Activated T-helper 1 cell treated with Interleukin-2 at 50 U/mL for 16 hours (primary cell): ENCODE measurements around the gene CELA2B.
"Not testable (repeated sequence)": the region's sequence is repeated elsewhere in the genome, so short reads cannot be mapped to it uniquely, and the experiment has no call there.

Experiments used
- DNase-seq: peaks from one replicate; pipeline ENCODE4 v3.0.0-alpha.2; 2020; ENCODE audit warnings: low read depth

Gene CELA2B

DNA sequence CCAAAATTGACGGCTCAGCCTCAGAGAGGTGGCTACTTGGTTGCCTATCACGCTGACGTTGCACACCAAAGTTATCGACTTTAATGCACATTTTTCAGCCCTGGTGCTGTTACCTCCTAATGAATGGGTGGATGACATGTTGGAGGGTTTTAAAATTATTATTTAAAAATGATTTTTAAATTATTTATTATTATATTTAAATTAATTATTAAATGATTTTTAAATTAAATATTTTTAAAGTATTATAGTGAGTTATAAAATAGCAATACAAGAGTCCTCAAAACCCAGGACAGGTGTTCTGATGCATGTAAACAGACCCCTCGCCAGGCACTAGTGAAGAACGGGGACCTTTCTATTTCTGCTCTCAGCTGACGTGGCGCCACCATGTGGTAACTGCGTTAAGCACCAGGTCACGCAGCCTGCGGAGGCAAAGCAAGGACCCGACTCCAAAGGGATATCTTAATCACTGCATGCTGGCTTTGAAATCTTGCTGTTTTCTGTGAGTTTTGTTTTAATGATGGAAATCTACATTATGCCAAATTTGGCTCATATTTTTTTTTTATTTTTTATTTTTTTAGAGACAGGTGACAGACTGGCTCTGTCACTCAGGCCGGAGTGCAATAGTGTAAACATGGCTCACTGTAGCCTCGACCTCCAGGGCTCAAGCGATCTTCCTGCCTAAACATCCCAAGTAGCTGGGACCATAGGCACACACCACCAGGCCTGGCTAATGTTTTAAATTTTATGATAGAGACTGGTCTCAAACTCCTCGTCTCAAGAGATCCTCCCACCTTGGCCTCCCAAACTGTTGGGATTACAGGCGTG lies 25.5 kb downstream of the CELA2B start:
- peak; percentile 9 for DNase-seq

DNA sequence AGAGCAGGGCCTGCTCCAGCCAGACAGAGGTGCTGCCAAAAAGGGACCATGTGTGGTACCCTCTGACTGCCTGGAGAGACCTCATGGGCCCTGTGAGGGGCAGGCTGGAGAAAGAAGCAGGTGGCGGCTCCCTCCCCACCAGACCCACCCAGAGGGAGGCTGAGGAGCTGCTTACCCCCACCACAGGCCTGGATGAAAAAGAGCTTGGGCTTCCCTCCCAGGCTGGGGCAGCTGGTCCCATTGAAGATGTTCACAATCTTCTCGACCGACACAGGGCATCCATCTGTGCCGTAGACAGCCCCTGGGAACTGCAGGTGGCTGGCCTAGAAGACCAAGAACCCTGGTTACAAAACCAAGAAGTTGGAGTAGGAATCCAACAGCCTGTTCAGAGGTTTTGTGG lies 28.5 kb downstream of the CELA2B start:
- no peak for DNase-seq

DNA sequence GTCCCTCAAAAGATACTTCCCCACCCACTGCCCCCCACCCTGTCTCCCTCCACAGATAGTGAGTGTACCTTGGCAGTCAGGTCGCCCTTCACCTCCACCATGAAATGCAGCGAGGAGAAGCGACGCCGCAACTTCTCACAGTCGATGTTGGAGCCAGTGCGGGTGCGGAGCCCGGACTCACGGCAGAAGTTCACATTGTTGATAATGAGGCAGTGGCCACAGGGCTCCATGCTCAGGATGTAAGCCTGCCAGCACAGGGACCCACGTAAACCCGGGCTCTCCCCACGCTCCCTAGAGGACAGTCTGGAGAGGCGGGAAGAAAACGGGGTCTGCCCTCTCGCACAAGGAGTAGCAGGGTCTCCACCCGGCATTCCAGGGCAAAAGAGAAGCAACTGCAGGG lies 30.9 kb downstream of the CELA2B start:
- DNase-seq = no peak

DNA sequence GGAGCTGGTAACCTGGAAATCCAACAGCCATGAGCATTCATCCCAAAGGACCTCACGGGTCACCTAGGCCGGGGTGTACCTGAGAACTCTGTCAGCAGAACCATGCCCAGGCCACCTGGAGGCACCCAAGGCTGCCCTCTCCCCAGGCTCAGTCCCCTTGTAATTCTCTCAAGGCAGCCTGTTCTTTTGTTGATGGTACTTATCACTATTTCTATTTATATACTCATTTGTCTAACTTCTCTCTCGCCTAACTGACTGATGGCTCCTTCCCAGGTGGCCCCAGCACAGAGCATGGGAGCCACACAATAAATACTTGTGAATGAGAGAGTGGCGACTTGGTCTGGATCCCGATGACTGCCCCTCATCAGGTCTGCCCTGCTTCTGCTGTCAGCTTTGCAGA lies 31.4 kb downstream of the CELA2B start:
- no peak for DNase-seq

DNA sequence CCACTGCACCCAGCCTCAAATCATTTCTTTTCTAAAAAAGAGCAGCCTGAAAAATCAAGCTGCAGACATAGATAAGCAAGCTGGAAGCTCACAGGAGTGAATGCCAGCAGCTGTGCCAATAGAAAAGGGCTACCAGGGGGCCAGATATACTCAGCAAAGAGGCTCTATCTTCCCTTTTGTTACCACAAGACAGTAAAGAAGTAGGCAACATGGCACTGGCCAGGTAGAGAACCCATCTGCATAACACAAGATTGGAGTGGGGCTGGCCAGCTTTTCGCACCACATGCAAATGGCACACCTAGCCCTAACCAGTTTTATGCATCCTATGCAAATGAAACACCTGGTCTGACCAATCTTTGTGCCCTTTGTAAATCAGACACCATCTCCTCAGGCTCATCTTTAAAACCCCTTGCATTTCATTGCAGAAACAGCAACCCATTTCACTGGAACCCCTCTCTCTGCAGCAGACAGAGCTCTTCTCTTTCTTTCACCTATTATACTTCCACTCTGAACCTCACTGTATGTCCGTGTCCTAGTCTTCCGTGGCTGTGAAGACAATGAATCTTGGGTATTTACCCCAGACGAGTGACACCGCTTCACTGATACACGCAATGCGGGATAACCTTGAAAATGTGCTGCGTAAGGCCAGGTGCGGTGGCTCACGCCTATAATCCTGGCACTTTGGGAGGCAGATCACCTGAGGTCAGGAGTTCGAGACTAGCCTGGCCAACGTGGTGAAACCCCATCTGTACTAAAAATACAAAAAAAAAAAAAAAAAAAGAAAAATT lies 33.0 kb downstream of the CELA2B start:
- DNase-seq = no peak

DNA sequence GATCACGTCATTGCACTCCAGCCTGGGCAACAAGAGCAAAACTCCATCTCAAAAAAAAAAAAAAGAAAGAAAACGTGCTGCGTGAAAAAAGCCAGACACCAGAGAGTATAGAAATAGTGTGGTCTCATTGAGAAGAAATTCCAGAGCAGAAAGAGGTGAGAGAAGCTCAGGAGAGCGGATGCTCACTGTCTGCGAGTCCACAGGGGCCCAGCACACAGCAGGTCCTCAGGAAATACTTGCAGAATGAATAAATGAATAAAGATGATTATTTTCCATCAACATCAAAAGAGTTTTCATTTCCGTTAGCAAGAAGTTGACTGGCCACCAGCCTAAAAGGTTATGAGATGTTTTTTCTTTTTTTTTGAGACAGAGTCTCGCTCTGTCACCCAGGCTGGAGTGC lies 33.7 kb downstream of the CELA2B start:
- DNase-seq = no peak

DNA sequence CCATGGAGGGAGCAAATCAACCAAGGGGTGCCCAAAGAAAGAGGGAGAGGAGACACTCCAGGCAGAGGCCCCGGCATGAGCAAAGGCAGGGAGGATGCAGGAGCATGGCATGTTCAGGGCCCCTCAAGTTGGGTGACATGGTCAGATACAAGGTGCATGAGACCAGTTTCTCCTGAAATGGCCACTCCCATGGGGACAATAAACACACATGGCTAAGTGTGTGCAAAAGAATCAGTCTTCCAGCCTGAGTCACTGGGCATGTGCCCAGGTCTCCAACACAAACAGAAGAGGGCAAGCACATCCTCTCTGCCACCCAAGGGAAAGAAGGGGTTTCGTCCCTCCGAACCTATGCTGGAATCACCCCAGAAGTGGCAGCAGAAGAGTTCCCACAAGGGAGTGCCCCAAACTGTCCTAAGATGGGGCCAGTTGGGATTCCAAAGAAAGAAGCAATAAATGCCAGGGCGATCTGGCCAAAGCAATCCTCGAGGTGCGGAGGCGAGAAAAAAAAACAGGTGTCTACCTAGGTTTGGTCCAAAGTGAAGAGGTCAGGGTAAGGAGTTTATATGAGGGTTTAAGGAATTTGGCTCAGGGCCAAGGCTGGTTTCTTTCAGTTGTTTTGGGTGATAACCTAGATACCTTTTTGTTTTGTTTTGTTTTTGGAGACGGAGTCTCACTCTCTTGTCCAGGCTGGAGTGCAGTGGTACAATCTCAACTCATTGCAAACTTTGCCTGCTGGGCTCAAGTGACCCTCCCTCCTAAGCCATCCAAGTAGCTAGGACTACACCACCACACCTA lies 34.9 kb downstream of the CELA2B start:
- no peak for DNase-seq

DNA sequence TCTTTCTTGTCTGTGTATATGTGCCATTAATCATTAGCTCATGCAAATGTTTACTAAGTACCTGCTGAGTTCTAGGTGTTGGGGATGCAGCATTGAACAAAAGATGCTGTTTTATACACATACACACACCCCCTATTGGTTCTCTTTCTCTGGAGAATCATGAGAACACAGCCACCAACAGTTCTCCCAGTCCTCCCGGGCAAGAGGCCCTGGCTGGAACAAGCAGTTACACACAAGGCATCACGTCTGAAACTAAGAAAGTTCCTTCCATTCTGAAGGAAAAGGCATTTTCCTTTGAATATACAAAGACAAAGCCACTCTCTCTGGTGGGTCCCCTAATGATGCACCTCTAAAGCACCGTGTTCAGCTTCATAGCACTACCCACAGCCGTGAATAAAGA lies 37.3 kb downstream of the CELA2B start:
- DNase-seq = no peak

DNA sequence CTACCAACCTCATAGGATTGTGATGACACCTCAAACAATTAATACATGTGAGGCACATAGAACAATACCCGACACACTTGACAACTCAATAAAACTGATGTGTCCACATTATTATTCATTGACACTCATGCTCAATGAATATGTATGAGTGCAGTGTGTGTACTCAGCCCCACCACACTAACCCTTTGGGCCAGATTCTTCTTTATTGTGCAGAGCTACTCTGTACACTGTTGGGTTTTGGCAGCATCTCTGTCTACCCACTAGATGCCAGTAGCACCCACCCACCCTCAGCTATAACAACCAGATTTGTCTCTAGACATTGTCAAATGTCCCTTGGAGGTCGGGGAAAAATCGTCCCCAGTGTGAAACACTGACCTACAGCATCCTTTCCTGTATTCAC lies 38.0 kb downstream of the CELA2B start:
- DNase-seq = no peak

DNA sequence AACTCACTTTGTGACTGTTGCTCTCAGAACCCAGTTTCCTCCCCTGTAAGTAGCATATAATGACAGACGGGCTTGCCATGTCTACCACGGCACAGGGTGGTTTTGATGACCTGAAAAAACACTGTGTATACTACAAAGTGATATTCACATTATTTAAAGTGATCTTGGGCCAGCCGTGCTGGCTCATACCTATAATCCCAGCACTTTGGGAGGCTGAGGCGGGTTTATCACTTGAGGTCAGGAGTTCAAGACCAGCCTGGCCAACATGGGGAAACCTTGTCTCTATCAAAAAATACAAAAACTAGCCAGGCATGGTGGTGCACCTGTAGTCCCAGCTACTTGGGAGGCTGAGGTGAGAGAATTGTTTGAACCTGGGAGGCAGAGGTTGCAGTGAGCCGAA lies 38.7 kb downstream of the CELA2B start:
- not testable (repeated sequence) for DNase-seq

DNA sequence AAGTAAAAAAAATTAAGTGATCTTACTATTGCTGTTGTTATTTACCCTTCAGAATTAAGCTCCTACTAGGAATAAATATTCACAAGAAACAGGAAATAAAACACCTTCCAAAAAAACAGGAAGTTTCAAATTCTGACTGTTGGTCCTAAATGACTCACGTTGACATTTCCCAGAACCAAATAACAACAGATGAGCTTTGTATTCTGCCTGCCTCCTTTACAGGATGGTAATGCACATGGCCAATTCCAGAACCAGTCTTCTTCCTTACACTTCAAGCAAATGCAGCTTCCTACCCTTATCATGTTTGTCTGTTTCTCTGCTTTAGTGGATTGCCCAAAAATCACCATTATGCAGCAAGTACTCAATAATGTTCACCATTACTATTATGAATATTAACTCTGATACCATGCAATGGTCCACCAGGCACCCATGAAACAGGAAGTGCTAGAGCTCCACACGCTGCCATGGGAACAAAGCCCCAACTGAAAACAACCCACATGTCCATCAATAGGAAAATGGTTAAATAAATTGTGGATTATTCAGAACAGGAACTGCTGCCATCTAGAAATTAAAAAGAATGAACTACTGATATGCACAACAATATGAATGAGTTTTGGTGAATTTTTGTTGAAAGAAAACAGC lies 39.2 kb downstream of the CELA2B start:
- no peak for DNase-seq

DNA sequence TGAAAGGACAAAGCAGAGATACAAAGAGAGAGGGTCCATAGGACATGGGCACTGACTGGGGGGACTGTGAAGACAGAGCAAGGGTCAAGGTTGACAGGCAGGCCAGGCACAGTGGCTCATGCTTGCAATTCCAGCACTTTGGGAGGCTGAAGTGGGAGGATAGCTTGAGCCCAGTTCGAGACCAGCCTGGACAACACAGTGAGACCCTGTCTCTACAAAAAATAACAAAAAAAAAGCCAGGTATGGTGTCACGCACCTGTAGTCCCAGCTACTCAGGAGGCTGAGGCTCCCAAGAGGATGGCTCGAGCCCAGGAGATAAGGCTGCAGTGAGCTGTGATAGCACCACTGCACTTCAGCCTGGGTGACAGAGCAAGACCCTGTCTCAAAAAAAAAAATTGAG lies 43.7 kb downstream of the CELA2B start:
- no peak for DNase-seq

DNA sequence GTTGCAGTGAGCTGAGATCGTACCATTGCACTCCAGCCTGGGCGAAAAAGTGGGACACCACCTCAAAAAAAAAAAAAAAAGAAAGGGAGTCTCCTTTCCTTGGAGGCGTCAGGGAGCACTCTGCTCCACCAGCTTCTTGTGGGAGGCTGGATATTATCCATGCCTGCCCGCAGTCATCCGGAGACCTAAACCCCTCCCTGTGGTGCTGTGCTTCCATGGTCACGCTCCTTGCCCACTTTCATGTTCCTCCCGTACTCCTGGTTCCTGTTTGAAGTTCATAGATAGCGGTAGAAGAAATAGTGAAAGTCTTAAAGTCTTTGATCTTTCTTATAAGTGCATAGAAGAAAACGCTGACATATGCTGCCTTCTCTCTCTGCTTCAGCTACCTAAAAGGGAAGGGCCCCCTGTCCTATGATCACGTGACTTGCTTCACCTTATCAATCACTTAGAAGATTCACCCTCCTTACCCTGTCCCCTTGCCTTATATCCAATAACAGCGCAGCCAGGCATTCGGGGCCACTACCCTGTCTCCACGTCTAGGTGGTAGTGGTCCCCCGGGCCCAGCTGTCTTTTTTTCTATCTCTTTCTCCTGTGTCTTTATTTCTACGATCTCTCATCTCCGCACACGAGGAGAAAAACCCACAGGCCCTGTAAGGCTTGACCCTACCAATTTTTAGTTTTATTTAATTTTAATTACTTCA lies 45.5 kb downstream of the CELA2B start:
- DNase-seq = not testable (repeated sequence)

DNA sequence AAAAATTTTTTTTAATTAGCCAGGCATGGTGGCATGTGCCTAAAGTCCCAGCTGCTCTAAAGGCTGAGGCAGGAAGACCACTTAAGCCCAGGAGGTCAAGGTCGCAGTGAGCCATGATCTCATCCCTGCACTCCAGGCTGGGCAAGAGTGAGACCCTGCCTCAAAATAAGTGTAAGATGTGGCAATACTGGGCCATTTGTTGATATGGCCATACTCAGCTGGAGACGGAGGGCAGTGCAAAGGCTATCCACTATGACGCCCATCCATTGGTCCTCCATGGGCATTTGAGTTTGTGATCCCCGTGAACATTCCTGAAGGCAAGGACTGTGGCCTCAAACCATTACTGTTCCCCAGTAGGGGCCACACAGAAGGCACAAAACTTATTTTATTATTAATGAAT lies 46.6 kb downstream of the CELA2B start:
- DNase-seq = no peak

DNA sequence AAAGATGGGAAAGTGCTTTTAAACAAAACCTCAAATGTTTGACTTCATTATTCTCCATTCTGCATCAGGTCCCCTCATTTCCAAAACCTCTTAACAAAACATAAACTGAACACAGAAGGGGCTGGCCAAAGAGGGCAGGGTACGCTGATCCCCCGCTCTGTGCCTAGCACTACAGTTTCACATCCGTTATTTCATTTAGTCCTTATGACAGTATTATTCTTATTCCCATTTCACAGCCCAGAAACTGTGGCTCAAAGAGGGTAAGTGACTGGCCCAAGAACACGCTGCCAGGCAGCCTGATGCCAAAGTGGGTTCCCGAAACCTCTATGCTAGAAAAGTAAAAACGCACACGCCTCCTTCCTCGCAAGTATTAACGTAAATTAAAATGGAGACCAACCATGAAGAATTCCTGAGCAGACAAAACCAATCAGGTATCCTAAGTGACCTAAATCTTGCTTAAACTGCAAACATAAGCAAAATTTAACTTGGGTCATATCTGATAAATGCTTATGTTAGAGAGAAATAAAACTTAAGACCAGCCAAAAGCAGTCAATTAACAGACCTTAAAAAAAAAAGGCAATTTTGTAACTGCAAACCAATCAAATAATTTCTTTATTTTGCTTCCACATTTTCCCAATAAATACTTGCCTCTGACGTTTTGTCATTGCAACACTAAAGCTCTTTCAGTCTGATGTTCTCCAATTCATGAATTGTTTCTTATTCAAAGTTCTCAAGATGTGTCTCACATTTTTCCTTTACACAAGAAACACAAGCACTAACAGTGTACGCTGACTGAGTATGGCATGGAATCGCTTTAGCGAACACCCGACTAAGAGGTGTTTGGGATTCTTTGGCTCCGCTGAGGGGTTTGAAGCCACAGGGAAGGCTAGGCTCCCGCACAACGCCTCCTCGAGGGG lies 47.5 kb downstream of the CELA2B start:
- DNase-seq = no peak

DNA sequence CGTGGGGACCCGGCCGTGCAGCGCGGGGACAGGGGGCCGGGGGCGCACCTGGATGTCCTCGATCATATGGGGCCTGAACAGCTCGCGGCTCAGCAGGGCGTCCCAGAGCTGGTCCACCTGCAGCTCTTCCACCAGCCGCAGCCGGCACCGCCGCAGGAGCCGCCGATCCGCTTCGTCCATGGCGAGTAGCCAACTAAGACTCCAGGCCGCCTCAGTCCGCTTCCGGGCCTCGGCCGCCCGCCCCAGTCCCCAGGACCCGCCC lies 48.0 kb downstream of the CELA2B start, which contains the start of gene CASP9:
TSS of gene CASP9 (minus strand) at position 195 of the 262 bp plus-strand sequence. CDS start at position 180, 15 bp downstream.
- DNase-seq = no peak

DNA sequence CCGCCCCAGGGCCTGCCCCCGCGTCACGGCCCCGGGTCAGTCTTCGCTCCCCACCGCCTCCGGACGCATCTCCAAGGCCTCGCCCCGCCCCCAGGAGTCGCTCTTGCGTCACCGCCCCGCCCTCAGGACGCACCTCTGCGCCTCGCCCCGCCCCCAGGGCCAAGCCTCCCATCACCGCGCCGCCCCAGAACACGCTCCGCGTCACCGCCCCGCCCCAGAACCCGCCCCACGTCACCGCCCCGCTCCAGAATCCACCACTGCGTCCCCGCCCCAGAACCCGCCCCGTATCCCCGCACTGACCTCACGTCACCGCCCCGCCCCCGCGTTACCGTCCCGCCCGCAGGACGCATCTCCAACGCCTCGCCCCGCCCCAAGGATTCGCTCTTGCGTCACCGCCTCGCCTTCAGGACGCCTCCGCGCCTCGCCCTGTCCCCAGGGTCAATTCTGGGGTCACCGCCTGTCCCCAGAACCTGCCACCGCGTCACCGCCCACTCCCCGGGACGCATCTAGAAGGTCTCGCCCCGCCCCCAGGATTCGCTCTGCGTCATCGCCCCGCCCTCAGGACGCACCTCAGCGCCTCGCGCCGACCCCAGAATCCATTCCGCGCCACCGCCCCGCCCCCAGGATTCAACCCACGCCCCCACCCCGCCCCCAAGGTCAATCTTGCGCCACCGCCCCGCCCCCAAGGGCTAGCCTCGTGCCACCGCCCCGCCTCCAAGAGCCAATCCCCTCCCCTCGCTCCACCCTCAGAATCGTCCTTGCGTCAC lies 48.6 kb downstream of the CELA2B start:
- DNase-seq = peak; percentile 99

DNA sequence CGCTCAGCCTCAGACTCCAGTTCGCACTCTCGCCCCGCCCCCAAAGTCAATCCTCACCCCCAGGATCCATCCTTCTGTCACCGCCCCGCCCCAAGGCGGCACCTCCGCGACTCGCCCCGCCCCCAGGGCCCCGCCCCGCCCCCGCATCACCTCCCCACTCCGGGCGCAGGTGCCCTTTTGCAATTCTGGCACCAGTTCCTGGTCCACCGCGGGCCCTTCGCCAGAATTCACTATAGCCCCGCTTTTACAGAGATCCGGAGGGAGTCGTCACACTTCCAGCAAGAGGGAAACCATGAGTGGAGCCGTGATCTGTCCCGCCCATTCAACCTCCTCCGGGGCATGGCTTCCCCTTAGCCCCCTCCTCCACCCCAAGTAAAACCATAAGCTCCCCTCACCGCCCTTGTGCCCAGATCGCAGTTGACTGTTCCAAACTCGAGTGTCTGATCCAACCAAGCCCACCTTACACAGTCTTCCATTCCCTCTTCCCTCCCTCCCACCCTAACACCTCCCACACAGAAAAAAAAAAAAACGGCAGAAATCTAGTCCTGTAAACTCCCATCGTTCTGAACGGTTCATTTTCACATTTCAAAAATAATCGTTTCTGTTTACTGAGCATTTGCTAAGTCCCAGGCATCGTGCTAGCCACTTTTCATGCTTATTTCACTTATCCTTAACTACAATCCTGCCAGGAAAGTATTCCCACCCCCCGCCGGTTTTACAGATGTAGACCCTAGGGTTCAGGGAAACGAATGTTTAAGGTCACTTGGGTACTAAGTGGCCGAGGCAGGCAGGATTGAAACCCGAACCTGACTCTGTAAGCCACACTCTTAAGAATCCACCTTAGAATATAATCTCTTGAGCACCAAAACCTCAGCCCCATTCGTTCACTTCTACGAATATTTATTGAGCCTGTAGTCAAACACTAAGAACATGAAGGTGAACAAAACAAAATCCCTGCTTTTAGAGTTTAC lies 49.4 kb downstream of the CELA2B start:
- no peak for DNase-seq
